Smooth muscle cell (in vitro differentiated cells): ENCODE results near the gene DUOXA1. TPM values are rescaled to one million over a fixed set of nuclear protein-coding genes. Genes with fewer than 3 reads are reported as not detected.
"Not testable (repeated sequence)": the region's sequence is repeated elsewhere in the genome, so short reads cannot be mapped to it uniquely, and the experiment has no call there.

ENCODE experiments used
- DNase-seq: peaks from one replicate; lab custom pipeline; 2025; ENCODE audit not compliant: unreplicated experiment; lab: John Stamatoyannopoulos, UW
- H2AFZ ChIP-seq: fragments of 200-600 bp; sonication (generic); 2 replicates; pipeline ENCODE4 v1.6.0; 2016; ENCODE audit warnings: antibody characterized with exemption, low read depth, mild to moderate bottlenecking
- H3F3A ChIP-seq: fragments of 200-600 bp; sonication (generic); 2 replicates; pipeline ENCODE4 v1.6.0; 2017; ENCODE audit warnings: antibody characterized with exemption, low read depth
- H3K27ac ChIP-seq: fragments of 200-600 bp; sonication (generic); 2 replicates; pipeline ENCODE4 v1.5.1; 2016; ENCODE audit warnings: low read depth, mild to moderate bottlenecking
- H3K27me3 ChIP-seq: fragments of 200-600 bp; sonication (generic); 2 replicates; pipeline ENCODE4 v1.6.1; 2016; ENCODE audit warnings: low read depth, mild to moderate bottlenecking
- H3K36me3 ChIP-seq: fragments of 200-600 bp; sonication (generic); 2 replicates; pipeline ENCODE4 v1.5.1; 2016; ENCODE audit warnings: low read depth
- H3K4me1 ChIP-seq: fragments of 200-600 bp; sonication (generic); 2 replicates; pipeline ENCODE4 v1.5.1; 2016; ENCODE audit warnings: low read depth
- H3K4me2 ChIP-seq: fragments of 200-600 bp; sonication (generic); 2 replicates; pipeline ENCODE4 v1.6.0; 2016; ENCODE audit warnings: mild to moderate bottlenecking
- H3K4me3 ChIP-seq: fragments of 200-600 bp; sonication (generic); 2 replicates; pipeline ENCODE4 v1.5.1; 2016; ENCODE audit warnings: mild to moderate bottlenecking
- H3K79me2 ChIP-seq: fragments of 200-600 bp; sonication (generic); 2 replicates; pipeline ENCODE4 v1.6.0; 2016; ENCODE audit warnings: low read depth, mild to moderate bottlenecking
- H3K9ac ChIP-seq: fragments of 200-600 bp; sonication (generic); 2 replicates; pipeline ENCODE4 v1.6.0; 2016; ENCODE audit warnings: low read depth
- H3K9me3 ChIP-seq: fragments of 200-600 bp; sonication (generic); replicated peaks from 2 replicates; pipeline ENCODE4 v1.5.1; 2016; ENCODE audit warnings: low read depth
- H4K20me1 ChIP-seq: fragments of 200-600 bp; sonication (generic); 2 replicates; pipeline ENCODE4 v1.6.0; 2016; ENCODE audit warnings: low read depth
- CTCF ChIP-seq: fragments of 200-600 bp; sonication (generic); IDR thresholded peaks from 2 replicates; pipeline ENCODE4 v1.5.1; 2017; ENCODE audit warnings: borderline replicate concordance, mild to moderate bottlenecking, antibody characterized with exemption; ENCODE audit not compliant: insufficient read depth, poor library complexity, severe bottlenecking
- WGBS: methylation state at CpG from one replicate; pipeline ENCODE4 v1.1.7; 2016; ENCODE audit warnings: low lambda C conversion rate; 5-methylcytosine and 5-hydroxymethylcytosine counted together
- polyA plus RNA-seq: library from polyadenylated mRNA; unstranded; fragments of >200 nt; fragmentation: Nextera tagmentation; extraction: Ambion mirVana; gene quantifications from 2 replicates; pipeline ENCODE4 v1.2.1, GENCODE V29; 2016
- total RNA-seq: library from RNA; depleted of rRNA; stranded (reverse); fragments of >200 nt; gene quantifications from 2 replicates; pipeline ENCODE4 v1.2.3, GENCODE V29; 2014

DUOXA1 gene
- total and polyA plus RNA-seq, 2 experiments from 2014 or later, result 2.8 to 7.6 TPM

GRCh38 chr15:45105586-45105985 lies 24.1 kb downstream of the DUOXA1 start:
- no peaks in the 10 kb centered on the region for H3K9me3 ChIP-seq

DNA sequence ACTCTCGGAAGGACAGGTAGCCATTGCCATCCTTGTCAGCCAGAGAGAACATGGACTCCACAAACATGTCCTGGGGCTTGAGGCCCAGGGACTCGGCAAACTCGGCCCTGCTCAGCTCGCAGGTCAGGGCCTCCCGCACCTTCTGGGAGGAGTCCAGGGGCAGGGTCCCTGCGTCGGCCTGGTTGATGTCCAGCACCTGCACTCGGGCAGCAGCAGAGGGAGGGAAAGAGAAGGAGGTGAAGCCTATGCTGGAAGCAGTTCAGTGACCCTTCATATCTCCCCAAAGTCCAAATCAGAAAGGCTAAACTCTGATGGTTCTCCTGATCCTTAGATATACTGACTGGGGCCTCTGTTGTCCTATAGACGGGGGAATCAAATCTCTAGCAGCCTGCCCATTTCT lies 25.5 kb downstream of the DUOXA1 start:
- H2AFZ ChIP-seq, H3K4me2 ChIP-seq, H3K27ac ChIP-seq, H3F3A ChIP-seq, H3K79me2 ChIP-seq, H3K36me3 ChIP-seq, H3K9me3 ChIP-seq, H3K9ac ChIP-seq, H3K4me1 ChIP-seq, H3K4me3 ChIP-seq, H4K20me1 ChIP-seq, DNase-seq: not testable (repeated sequence)
- WGBS, result 94% methylated on average over 9 of the region's 9 CpGs
- peaks cover 35% of the 10 kb centered on the region for H3K27me3 ChIP-seq

More at GRCh38 chr15:45105586-45105985, 24.1 kb downstream of the DUOXA1 start:
- Histone ChIP-seq H2AFZ (no peak overlapping the region), H3K4me3 (no peak overlapping the region), H3K4me1 (no peaks in the 10 kb centered on the region), H3K79me2 (no peaks in the 10 kb centered on the region), H3K9ac (no peak overlapping the region), H3K27ac (no peak overlapping the region), H3K27me3 (peaks cover 49% of the 10 kb centered on the region), H3F3A (no peaks in the 10 kb centered on the region), H3K4me2 (no peak overlapping the region), H4K20me1 (no peaks in the 10 kb centered on the region), H3K36me3 (no peaks in the 10 kb centered on the region)
- no peak for TF ChIP-seq CTCF
- WGBS, result 95% methylated on average over 11 of the region's 11 CpGs
- DNase-seq, result no peak

DNA sequence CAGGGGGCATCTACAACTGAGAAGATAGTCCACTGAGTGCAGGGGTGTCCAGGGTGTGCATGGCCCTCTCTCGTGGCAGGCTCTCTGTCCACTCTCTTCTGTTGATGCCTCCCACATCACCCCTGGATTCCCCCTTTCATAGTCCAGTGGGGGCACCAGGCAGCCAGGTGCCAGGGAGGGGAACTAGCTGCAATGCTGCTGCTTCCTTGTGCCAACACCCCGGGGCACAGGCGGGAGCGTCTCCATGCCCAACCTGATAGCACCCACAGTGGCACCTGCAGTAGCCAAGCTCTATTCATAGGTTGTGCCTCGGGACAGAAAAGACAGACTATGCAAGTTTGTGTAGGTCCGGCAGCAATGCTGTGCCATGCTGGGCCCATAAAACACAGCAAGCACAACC lies 27.5 kb downstream of the DUOXA1 start:
- H3K4me3 ChIP-seq, result no peak overlapping the region
- no peaks in the 10 kb centered on the region for H3K79me2 ChIP-seq
- no peaks in the 10 kb centered on the region for H3K9me3 ChIP-seq
- DNase-seq, result no peak
- H3K27ac ChIP-seq, result no peak overlapping the region
- WGBS, result 94% methylated on average over 6 of the region's 6 CpGs
- H4K20me1 ChIP-seq, result no peaks in the 10 kb centered on the region
- H3K4me2 ChIP-seq, result no peak overlapping the region
- H3K9ac ChIP-seq, result no peak overlapping the region
- H3K27me3 ChIP-seq, result peaks cover 29% of the 10 kb centered on the region
- no peak overlapping the region for H2AFZ ChIP-seq
- no peaks in the 10 kb centered on the region for H3K36me3 ChIP-seq
- no peaks in the 10 kb centered on the region for H3F3A ChIP-seq
- no peak for TF ChIP-seq CTCF
- H3K4me1 ChIP-seq, result no peaks in the 10 kb centered on the region

GRCh38 chr15:45101749-45102148 lies 27.9 kb downstream of the DUOXA1 start:
- Histone ChIP-seq H4K20me1 (no peaks in the 10 kb centered on the region), H3K79me2 (no peaks in the 10 kb centered on the region), H3K9me3 (no peaks in the 10 kb centered on the region), H3K4me1 (no peaks in the 10 kb centered on the region), H3K4me2 (no peak overlapping the region), H3K9ac (no peak overlapping the region), H3F3A (no peaks in the 10 kb centered on the region), H3K36me3 (no peaks in the 10 kb centered on the region), H2AFZ (no peak overlapping the region), H3K27me3 (peaks cover 29% of the 10 kb centered on the region), H3K4me3 (no peak overlapping the region), H3K27ac (no peak overlapping the region)
- 94% methylated on average over 12 of the region's 12 CpGs for WGBS
- no peak for DNase-seq
- TF ChIP-seq CTCF, result no peak
